MCF 10A (cell line): ENCODE results near the gene RAD9A. TPM values are rescaled to one million over a fixed set of nuclear protein-coding genes. Genes with fewer than 3 reads are reported as not detected.

ENCODE experiments used
- BruUV-seq: library from RNA; stranded (reverse); fragments of 400-500 nt; replicated peaks from 2 replicates; lab custom pipeline; 2021; lab: Mats Ljungman, UMichigan
- CTCF ChIA-PET: fragments of 300-600 bp; sonication (Branson Sonifier 250); formaldehyde crosslinking; extraction: SDS; loops from one replicate; lab custom pipeline; 2021; ENCODE audit warnings: antibody characterized with exemption, inconsistent platforms; lab: Yijun Ruan, JAX
- POLR2A ChIA-PET: fragments of 300-600, 350-650 bp; sonication (Branson Sonifier 250); formaldehyde crosslinking; extraction: SDS; loops from one replicate; lab custom pipeline; 2020; ENCODE audit warnings: antibody characterized with exemption, inconsistent platforms; lab: Yijun Ruan, JAX
- DNase-seq: peaks from one replicate; pipeline ENCODE4 v3.0.0-alpha.2; 2018; ENCODE audit not compliant: unreplicated experiment
- H3K27ac Mint-ChIP-seq: one replicate; pipeline ENCODE4 v1.8.0; 2022; ENCODE audit warnings: mild to moderate bottlenecking, low read depth, mixed read lengths; ENCODE audit not compliant: unreplicated experiment
- H3K27me3 Mint-ChIP-seq: one replicate; pipeline ENCODE4 v1.8.0; 2022; ENCODE audit warnings: mixed read lengths; ENCODE audit not compliant: insufficient read depth, unreplicated experiment
- H3K36me3 Mint-ChIP-seq: one replicate; pipeline ENCODE4 v1.8.0; 2022; ENCODE audit warnings: mild to moderate bottlenecking, moderate library complexity, mixed read lengths; ENCODE audit not compliant: insufficient read depth, unreplicated experiment
- H3K4me1 Mint-ChIP-seq: one replicate; pipeline ENCODE4 v1.8.0; 2022; ENCODE audit warnings: mixed read lengths; ENCODE audit not compliant: insufficient read depth, unreplicated experiment
- H3K4me3 Mint-ChIP-seq: one replicate; pipeline ENCODE4 v1.8.0; 2022; ENCODE audit warnings: mild to moderate bottlenecking, moderate library complexity, mixed read lengths; ENCODE audit not compliant: unreplicated experiment
- H3K9me3 Mint-ChIP-seq: one replicate; pipeline ENCODE4 v1.8.0; 2022; ENCODE audit warnings: mixed read lengths; ENCODE audit not compliant: unreplicated experiment
- intact Hi-C: fragments of 100-400 bp; cut with micrococcal nuclease; formaldehyde crosslinking; loops from 2 replicates; pipeline ENCODE4 v1.14.1; 2022
- total RNA-seq: library from RNA; stranded (reverse); gene quantifications from 2 replicates; pipeline ENCODE4 v1.2.3, GENCODE V29; 2022
- TF ChIP-seq, protein P1 (sequence below): fragments of 200-600 bp; IDR thresholded peaks from one replicate; pipeline ENCODE4 v1.8.0; 2022; ENCODE audit warnings: antibody characterized with exemption, mild to moderate bottlenecking; ENCODE audit not compliant: unreplicated experiment

Gene RAD9A
- total RNA-seq, 1 experiment from 2014 or later: 9.9 TPM

GRCh38 chr11:67409781-67410368, 18.1 kb downstream of the RAD9A start:
- Mint-ChIP-seq H3K9me3 (no peaks in the 10 kb centered on the region), H3K27ac (no peak overlapping the region), H3K4me3 (no peak overlapping the region), H3K36me3 (peaks cover 14% of the 10 kb centered on the region), H3K27me3 (no peaks in the 10 kb centered on the region), H3K4me1 (no peaks in the 10 kb centered on the region)
- ChIA-PET POLR2A (no interaction called here), CTCF (no interaction called here)
- DNase-seq: no peak
- intact Hi-C loops: no loop called here
- no TSS peak for BruUV-seq
- TF ChIP-seq, protein P1, sequence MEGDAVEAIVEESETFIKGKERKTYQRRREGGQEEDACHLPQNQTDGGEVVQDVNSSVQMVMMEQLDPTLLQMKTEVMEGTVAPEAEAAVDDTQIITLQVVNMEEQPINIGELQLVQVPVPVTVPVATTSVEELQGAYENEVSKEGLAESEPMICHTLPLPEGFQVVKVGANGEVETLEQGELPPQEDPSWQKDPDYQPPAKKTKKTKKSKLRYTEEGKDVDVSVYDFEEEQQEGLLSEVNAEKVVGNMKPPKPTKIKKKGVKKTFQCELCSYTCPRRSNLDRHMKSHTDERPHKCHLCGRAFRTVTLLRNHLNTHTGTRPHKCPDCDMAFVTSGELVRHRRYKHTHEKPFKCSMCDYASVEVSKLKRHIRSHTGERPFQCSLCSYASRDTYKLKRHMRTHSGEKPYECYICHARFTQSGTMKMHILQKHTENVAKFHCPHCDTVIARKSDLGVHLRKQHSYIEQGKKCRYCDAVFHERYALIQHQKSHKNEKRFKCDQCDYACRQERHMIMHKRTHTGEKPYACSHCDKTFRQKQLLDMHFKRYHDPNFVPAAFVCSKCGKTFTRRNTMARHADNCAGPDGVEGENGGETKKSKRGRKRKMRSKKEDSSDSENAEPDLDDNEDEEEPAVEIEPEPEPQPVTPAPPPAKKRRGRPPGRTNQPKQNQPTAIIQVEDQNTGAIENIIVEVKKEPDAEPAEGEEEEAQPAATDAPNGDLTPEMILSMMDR: no peak

DNA sequence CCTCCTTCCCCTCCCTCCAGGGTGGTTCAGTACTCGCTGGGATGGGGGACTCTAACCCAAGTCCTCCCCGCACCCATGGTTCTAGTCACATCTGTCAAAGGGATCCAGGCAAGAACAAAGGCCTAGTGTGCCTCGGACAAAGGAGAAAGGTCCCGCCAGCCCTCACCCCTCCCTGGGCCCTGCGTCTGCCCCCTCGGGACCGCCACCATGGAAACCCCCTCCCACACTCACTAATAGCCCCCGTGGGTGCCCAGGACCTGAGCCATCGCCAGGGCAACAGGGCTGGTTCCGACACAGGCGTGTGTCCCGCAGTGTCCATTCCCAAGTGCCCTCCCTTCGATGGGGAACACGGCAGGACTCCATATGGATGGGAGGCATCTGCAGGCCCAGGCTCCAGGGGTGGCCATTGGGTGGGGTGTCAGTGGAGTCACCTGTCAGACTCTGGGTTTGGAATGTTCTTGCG, 18.6 kb downstream of the RAD9A start:
- CTCF ChIA-PET: interaction anchor here (2.6 kb wide), 1 partner anchor 9 kb away, joined by 9 read pairs; the partner anchor contains the start of gene PPP1CA
- intact Hi-C loops: no loop called here

DNA sequence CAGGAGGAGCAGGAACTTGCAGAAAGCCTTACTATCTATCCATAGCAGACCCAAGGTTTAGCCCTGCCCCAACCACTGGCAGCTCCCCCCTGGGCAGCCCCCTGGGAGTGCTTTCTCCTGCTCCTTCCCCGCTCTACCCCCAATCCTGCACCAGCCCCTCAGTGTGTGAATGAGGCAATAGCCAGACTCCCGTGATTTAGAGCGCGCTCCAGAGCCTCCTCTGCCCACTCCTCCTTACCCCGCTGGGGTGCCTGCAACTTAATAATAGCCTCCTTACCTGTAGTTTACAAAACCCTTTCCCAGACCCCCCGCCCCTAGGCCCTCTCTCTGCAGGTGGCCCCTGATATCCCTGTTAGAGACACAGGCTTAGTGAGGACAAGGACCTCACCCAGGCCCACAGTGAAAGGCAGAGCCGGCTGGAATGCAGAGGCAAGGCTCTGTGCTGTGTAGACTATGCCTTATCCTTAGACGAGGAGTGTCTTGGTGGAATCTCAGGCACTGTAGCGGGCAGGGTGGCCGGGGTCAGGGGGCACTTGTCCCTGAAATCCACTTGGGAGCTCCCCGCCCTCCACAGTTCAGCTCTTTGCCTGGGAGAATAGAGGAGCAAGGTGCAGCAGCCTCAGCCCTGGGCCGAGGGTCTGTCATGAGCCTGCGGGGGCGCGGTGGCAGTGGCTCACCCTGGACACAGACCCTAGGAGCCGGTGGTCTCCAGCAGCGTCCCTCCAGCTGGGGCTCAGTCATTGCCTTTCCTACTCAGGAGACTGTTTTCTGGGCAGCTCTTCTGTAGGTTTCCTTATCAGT, 19.4 kb downstream of the RAD9A start:
- Mint-ChIP-seq H3K36me3 (peaks cover 13% of the 10 kb centered on the region), H3K27ac (no peak overlapping the region), H3K4me1 (peaks cover 2% of the 10 kb centered on the region), H3K27me3 (no peaks in the 10 kb centered on the region), H3K9me3 (no peaks in the 10 kb centered on the region), H3K4me3 (no peak overlapping the region)
- ChIA-PET CTCF (interaction anchor here (0.6 to 2.6 kb wide), 3 partner anchors 10 to 257 kb away, joined by 3 to 9 read pairs (median 3); partner anchors contain the start of gene PPP1CA), POLR2A (no interaction called here)
- BruUV-seq: no TSS peak
- intact Hi-C loops: no loop called here
- DNase-seq: no peak
- TF ChIP-seq, protein P1: no peak

More for the DNA sequence above, 18.6 kb downstream of the RAD9A start:
- Mint-ChIP-seq H3K36me3 (peaks cover 13% of the 10 kb centered on the region), H3K4me1 (no peaks in the 10 kb centered on the region), H3K27ac (no peak overlapping the region), H3K9me3 (no peaks in the 10 kb centered on the region), H3K27me3 (no peaks in the 10 kb centered on the region), H3K4me3 (no peak overlapping the region)
- DNase-seq: no peak
- POLR2A ChIA-PET: no interaction called here
- TF ChIP-seq, protein P1: no peak
- no TSS peak for BruUV-seq

DNA sequence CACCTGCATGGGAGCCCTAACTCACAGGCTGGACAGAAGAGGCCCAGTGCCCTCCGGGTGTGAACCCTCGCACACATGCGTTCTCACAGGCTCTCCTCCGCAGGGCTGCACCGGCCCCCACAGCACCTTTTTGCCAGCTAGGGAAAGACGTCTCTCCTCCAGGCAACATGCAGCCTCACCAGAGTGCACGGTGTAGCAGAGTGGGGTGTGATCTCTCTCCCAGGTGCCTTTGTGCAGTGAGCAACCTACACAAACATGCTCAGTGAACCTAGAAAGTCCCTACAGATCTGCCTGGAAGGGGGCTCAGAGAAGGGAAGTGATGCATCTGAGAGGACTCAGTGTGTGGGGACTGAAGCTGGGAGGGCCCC, 20.0 kb downstream of the RAD9A start:
- TF ChIP-seq, protein P1: no peak
- Mint-ChIP-seq H3K9me3 (no peaks in the 10 kb centered on the region), H3K4me1 (peaks cover 8% of the 10 kb centered on the region), H3K27ac (no peak overlapping the region), H3K4me3 (no peak overlapping the region), H3K36me3 (peaks cover 13% of the 10 kb centered on the region), H3K27me3 (no peaks in the 10 kb centered on the region)
- no peak for DNase-seq
- ChIA-PET CTCF (interaction anchor here (0.6 to 2.6 kb wide), 3 partner anchors 10 to 256 kb away, joined by 3 to 9 read pairs (median 3); partner anchors contain the start of gene PPP1CA), POLR2A (interaction anchor here (0.6 to 1.4 kb wide), 2 partner anchors 81 to 568 kb away, joined by 4 read pairs; no protein-coding TSS in a partner anchor)
- no TSS peak for BruUV-seq
- intact Hi-C loops: no loop called here
